Brain microvascular endothelial cell (primary cell): ENCODE data around the gene SYTL2.

Experiments used
- DNase-seq: peaks from one replicate; pipeline ENCODE4 v3.0.0-alpha.2; 2020
- H3K27ac ChIP-seq: fragments of 250-450 bp; sonication (Bioruptor Pico); 2 replicates; pipeline ENCODE4 v1.5.1; 2020; ENCODE audit warnings: mild to moderate bottlenecking, moderate library complexity
- H3K27me3 ChIP-seq: fragments of 250-450 bp; sonication (Bioruptor Pico); replicated peaks from 2 replicates; pipeline ENCODE4 v1.5.1; 2020; ENCODE audit warnings: mild to moderate bottlenecking
- H3K36me3 ChIP-seq: fragments of 250-450 bp; sonication (Bioruptor Pico); replicated peaks from 2 replicates; pipeline ENCODE4 v1.5.1; 2020; ENCODE audit warnings: mild to moderate bottlenecking
- H3K4me3 ChIP-seq: 2 replicates; pipeline ENCODE4 v1.5.1; 2011; ENCODE audit warnings: low read depth, mild to moderate bottlenecking, control low read depth, low read length, moderate library complexity
- in situ Hi-C: cut with HindIII; loops from 2 replicates; pipeline ENCODE4 v1.10.0; 2017; ENCODE audit warnings: low sequenced_read_pairs, low pct_ligation_motif_present
- TF ChIP-seq, protein P1 (sequence below): IDR thresholded peaks from 2 replicates; pipeline ENCODE4 v1.5.1; 2011; ENCODE audit warnings: low read depth, mild to moderate bottlenecking, moderate library complexity, low read length, control low read depth, inconsistent platforms; ENCODE audit errors: missing control alignments

The SYTL2 gene

DNA sequence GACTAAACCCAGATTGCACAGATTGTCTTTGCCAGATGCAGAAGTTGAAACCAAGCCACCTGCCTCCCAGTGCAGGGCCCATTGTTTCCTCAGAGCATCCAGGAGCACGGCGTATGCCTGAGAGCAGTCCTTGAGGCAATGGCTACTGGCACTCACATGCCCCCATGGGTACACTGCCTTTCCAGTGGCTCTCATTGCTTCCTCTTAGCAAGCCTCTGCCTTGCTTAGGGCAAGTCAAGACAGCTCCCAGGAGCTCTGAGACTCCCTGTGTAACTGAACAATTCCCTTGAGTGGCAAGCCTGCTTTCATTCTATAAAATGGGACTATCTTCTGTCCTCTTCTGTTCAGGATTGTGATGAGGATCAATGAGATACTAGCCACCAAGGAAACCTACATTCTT is 4.1 kb downstream of the SYTL2 start:
- TF ChIP-seq, protein P1, sequence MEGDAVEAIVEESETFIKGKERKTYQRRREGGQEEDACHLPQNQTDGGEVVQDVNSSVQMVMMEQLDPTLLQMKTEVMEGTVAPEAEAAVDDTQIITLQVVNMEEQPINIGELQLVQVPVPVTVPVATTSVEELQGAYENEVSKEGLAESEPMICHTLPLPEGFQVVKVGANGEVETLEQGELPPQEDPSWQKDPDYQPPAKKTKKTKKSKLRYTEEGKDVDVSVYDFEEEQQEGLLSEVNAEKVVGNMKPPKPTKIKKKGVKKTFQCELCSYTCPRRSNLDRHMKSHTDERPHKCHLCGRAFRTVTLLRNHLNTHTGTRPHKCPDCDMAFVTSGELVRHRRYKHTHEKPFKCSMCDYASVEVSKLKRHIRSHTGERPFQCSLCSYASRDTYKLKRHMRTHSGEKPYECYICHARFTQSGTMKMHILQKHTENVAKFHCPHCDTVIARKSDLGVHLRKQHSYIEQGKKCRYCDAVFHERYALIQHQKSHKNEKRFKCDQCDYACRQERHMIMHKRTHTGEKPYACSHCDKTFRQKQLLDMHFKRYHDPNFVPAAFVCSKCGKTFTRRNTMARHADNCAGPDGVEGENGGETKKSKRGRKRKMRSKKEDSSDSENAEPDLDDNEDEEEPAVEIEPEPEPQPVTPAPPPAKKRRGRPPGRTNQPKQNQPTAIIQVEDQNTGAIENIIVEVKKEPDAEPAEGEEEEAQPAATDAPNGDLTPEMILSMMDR = no peak
- DNase-seq = no peak
- no peaks in the 10 kb centered on the region for H3K27me3 ChIP-seq
- no peak overlapping the region for H3K27ac ChIP-seq
- in situ Hi-C loops = no loop called here
- H3K4me3 ChIP-seq = no peak overlapping the region
- no peaks in the 10 kb centered on the region for H3K36me3 ChIP-seq

DNA sequence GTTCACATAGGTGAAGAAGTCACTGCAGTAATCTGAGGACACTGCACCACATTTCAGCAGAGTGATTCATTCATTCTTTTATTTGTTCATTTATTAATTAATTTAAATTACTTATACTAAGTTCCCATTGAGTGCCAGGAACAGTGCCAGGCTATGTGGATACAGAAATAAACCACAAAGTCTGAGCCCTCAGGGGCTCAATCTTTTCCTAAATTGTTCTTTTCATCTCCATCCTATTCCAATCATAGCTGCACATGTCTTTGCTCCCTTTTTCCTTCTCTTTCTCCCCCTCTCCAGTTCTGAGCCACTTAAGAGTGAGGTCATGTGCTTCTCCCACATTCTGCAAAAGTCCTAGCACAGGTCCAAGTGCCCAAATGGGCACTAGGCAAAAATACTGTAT is 4.9 kb downstream of the SYTL2 start:
- no peak for DNase-seq
- Histone ChIP-seq H3K36me3 (no peaks in the 10 kb centered on the region), H3K27ac (no peak overlapping the region), H3K27me3 (no peaks in the 10 kb centered on the region), H3K4me3 (no peak overlapping the region)
- in situ Hi-C loops = no loop called here
- TF ChIP-seq, protein P1 = no peak

DNA sequence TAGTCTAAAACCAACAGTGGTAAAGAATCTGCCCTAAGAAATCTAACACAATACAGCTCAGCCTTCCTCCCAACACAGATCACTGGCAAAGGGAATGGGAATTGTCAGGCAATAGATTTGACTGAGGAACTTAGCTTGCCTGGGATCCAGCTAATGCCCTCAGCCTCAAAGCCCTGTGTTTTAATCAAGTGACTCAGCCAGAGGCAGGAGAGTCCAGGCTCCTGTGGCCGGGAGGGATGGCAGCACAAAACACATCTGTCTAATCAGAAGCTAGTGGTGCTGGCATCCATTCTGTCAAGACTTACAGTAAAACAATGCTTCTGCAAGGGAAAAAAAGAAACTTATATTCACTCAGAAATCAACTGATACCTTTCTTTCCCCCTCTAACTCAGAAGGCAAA is 5.6 kb downstream of the SYTL2 start:
- in situ Hi-C loops = no loop called here

DNA sequence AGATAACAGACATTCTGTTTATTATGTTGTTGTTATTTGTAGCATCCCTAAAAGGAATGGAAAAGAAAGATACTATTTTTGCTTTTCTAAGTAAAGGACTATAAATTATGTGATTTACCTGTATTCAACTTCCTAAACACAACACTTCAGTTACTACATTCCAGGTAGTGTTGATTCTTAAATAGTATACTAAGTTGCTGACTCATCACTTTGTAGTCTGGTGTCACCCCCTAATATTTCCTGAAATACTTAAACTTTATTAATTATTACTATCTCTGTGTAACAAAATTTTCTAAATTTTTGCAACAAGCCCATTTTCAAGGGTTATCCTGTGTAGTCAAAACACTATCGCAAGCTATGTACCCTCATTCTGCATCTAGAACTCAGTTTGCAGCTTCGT is 7.0 kb downstream of the SYTL2 start:
- TF ChIP-seq, protein P1 = no peak
- Histone ChIP-seq H3K27me3 (no peaks in the 10 kb centered on the region), H3K27ac (no peak overlapping the region), H3K36me3 (no peaks in the 10 kb centered on the region), H3K4me3 (no peak overlapping the region)
- no peak for DNase-seq
- in situ Hi-C loops = no loop called here

More for the DNA sequence above, 5.6 kb downstream of the SYTL2 start:
- Histone ChIP-seq H3K4me3 (no peak overlapping the region), H3K27ac (no peak overlapping the region), H3K36me3 (no peaks in the 10 kb centered on the region), H3K27me3 (no peaks in the 10 kb centered on the region)
- TF ChIP-seq, protein P1 = no peak
- DNase-seq = no peak

DNA sequence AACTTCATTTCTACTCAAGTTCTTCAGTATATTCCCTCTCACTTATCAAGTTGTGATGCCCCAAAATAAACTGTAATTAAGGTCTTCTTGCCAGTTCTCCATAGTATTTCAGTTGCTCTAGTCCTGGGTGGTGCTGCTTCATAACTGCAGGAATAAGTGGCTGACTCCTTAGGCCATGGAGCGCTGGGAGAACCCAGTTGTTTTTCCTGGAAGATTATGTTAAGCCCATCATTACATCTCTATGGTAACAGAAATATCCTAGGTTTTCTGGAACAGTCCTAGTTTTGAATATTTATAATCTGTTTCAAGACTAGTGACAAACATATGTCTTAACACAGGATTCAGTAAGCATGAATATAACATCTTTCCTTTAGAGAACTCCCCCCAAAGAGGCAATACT is 7.6 kb downstream of the SYTL2 start:
- H3K27ac ChIP-seq = no peak overlapping the region
- no peaks in the 10 kb centered on the region for H3K36me3 ChIP-seq
- no peak for DNase-seq
- TF ChIP-seq, protein P1 = no peak
- no peak overlapping the region for H3K4me3 ChIP-seq
- in situ Hi-C loops = no loop called here
- H3K27me3 ChIP-seq = no peaks in the 10 kb centered on the region

DNA sequence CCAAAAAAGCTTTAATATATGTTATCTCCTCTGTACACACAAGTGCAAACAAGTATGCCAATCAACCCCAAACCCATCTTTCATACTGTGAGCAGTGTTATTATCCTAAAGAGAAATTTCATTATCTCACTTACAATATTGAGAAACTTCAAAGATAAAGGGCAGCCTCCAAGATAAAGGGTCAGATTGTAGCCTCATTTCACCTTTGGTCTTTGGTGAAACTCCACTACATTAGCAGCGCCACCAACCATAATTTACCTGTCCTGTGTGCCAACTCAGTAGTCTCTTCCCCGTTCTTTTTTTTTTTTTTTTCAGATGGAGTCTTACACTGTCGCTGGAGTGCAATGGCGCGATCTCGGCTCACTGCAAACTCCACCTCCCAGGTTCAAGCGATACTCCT is 9.4 kb downstream of the SYTL2 start:
- in situ Hi-C loops = no loop called here
- Histone ChIP-seq H3K27ac (no peak overlapping the region), H3K27me3 (no peaks in the 10 kb centered on the region), H3K36me3 (no peaks in the 10 kb centered on the region), H3K4me3 (no peak overlapping the region)
- no peak for DNase-seq
- TF ChIP-seq, protein P1 = no peak
